PC-3 (cell line): ENCODE results near the gene QRICH2.

Source experiments
- CTCF ChIP-seq: fragments of 300-600 bp; sonication (generic); conservative IDR thresholded peaks from 2 replicates; pipeline ENCODE4 v1.5.1; 2017; ENCODE audit warnings: antibody characterized with exemption, low read depth, mild to moderate bottlenecking, low read length
- EZH2 ChIP-seq: fragments of 300-600 bp; sonication (generic); IDR thresholded peaks from one replicate; pipeline ENCODE4 v1.6.1; 2017; ENCODE audit warnings: antibody characterized with exemption, mild to moderate bottlenecking, low read length; ENCODE audit not compliant: unreplicated experiment
- EZH2phosphoT487 ChIP-seq: fragments of 300-600 bp; sonication (generic); IDR thresholded peaks from 2 replicates; pipeline ENCODE4 v1.6.1; 2018; ENCODE audit warnings: mild to moderate bottlenecking, antibody characterized with exemption, low read length, borderline replicate concordance

- TF ChIP-seq CTCF (no peak), EZH2 (no peak), EZH2phosphoT487 (no peak)
Measured at GRCh38 chr17:76272541-76273444, 35.3 kb downstream of the QRICH2 start.
